Neural cell (in vitro differentiated cells): ENCODE data around the gene RGS12. TPM values are rescaled to one million over a fixed set of nuclear protein-coding genes. Genes with fewer than 3 reads are reported as not detected.

ENCODE experiments used
- H2AFZ ChIP-seq: fragments of 200-600, 300-800 bp; sonication (generic), shearing (Covaris generic); 2 replicates; pipeline ENCODE4 v1.6.0; 2014; ENCODE audit warnings: low read depth, mild to moderate bottlenecking, antibody characterized with exemption, low read length, moderate library complexity
- H3F3A ChIP-seq: fragments of 200-600 bp; shearing (Covaris generic); 2 replicates; pipeline ENCODE4 v1.6.1; 2016; ENCODE audit warnings: mild to moderate bottlenecking, moderate library complexity, mixed read lengths, antibody characterized with exemption, low read length; ENCODE audit not compliant: insufficient read depth, poor library complexity, severe bottlenecking
- H3K27ac ChIP-seq: fragments of 200-600, 300-800 bp; sonication (generic), shearing (Covaris generic); 2 replicates; pipeline ENCODE4 v1.5.1; 2014; ENCODE audit warnings: mild to moderate bottlenecking, low read length, moderate library complexity
- H3K27me3 ChIP-seq: fragments of 300-800, 200-600 bp; sonication (generic), shearing (Covaris generic); 2 replicates; pipeline ENCODE4 v1.6.0; 2014; ENCODE audit warnings: mild to moderate bottlenecking, low read depth, low read length, moderate library complexity; ENCODE audit not compliant: insufficient read depth
- H3K36me3 ChIP-seq: fragments of 300-800, 200-600 bp; sonication (generic), shearing (Covaris generic); 2 replicates; pipeline ENCODE4 v1.5.1; 2014; ENCODE audit warnings: mild to moderate bottlenecking, antibody characterized with exemption, low read length, moderate library complexity; ENCODE audit not compliant: insufficient read depth
- H3K4me2 ChIP-seq: fragments of 300-800, 200-600 bp; sonication (generic), shearing (Covaris generic); 2 replicates; pipeline ENCODE4 v1.6.0; 2014; ENCODE audit warnings: mild to moderate bottlenecking, low read length
- H3K4me3 ChIP-seq: fragments of 300-800, 200-600 bp; sonication (generic), shearing (Covaris generic); 2 replicates; pipeline ENCODE4 v1.5.1; 2014; ENCODE audit warnings: mild to moderate bottlenecking, low read length, moderate library complexity
- H3K79me2 ChIP-seq: fragments of 200-600 bp; shearing (Covaris generic); replicated peaks from 2 replicates; pipeline ENCODE4 v1.6.0; 2014; ENCODE audit warnings: mild to moderate bottlenecking, low read length, moderate library complexity; ENCODE audit not compliant: insufficient read depth
- H3K9ac ChIP-seq: fragments of 300-800, 200-600 bp; sonication (generic), shearing (Covaris generic); 2 replicates; pipeline ENCODE4 v1.6.1; 2016; ENCODE audit warnings: mild to moderate bottlenecking, low read length, mixed read lengths
- H3K9me2 ChIP-seq: fragments of 200-600 bp; shearing (Covaris generic); 2 replicates; pipeline ENCODE4 v1.6.1; 2016; ENCODE audit warnings: mild to moderate bottlenecking, low read length, mixed read lengths; ENCODE audit not compliant: insufficient read depth
- H3K9me3 ChIP-seq: fragments of 200-600, 300-800 bp; sonication (generic), shearing (Covaris generic); 2 replicates; pipeline ENCODE4 v1.6.1; 2016; ENCODE audit warnings: mild to moderate bottlenecking, mixed run types, low read length, moderate library complexity, mixed read lengths
- H4K20me1 ChIP-seq: fragments of 200-600 bp; shearing (Covaris generic); 2 replicates; pipeline ENCODE4 v1.6.1; 2016; ENCODE audit warnings: mild to moderate bottlenecking, mixed run types; ENCODE audit not compliant: insufficient read depth
- EP300 ChIP-seq: fragments of 450-650 bp; conservative IDR thresholded peaks from 2 replicates; pipeline ENCODE4 v1.6.1; 2014; ENCODE audit warnings: antibody characterized with exemption, mild to moderate bottlenecking, moderate library complexity; ENCODE audit not compliant: poor library complexity, severe bottlenecking
- EZH2 ChIP-seq: fragments of 200-600, 300-800 bp; shearing (Covaris generic), sonication (generic); IDR thresholded peaks from 2 replicates; pipeline ENCODE4 v1.6.1; 2014; ENCODE audit warnings: antibody characterized with exemption, low read length, borderline replicate concordance, mild to moderate bottlenecking; ENCODE audit not compliant: insufficient read depth, poor library complexity, severe bottlenecking
- MXI1 ChIP-seq: fragments of 450-650 bp; conservative IDR thresholded peaks from 2 replicates; pipeline ENCODE4 v1.6.1; 2014; ENCODE audit warnings: antibody characterized with exemption, mild to moderate bottlenecking; ENCODE audit not compliant: poor library complexity, severe bottlenecking
- POLR2AphosphoS5 ChIP-seq: IDR thresholded peaks from 2 replicates; pipeline ENCODE4 v1.6.1; 2012
- RAD21 ChIP-seq: fragments of 450-650 bp; conservative IDR thresholded peaks from 2 replicates; pipeline ENCODE4 v1.6.1; 2014; ENCODE audit warnings: antibody characterized with exemption, mild to moderate bottlenecking, moderate library complexity
- SMC3 ChIP-seq: fragments of 450-650 bp; conservative IDR thresholded peaks from 2 replicates; pipeline ENCODE4 v1.6.1; 2014; ENCODE audit warnings: antibody characterized with exemption, mild to moderate bottlenecking, moderate library complexity; ENCODE audit not compliant: poor library complexity
- TAF1 ChIP-seq: IDR thresholded peaks from 2 replicates; pipeline ENCODE4 v1.6.1; 2012; ENCODE audit warnings: low read depth
- polyA plus RNA-seq: library from polyadenylated mRNA; depleted of rRNA; stranded (reverse); fragments of >200 nt; gene quantifications from 2 replicates; pipeline ENCODE4 v1.2.3, GENCODE V29; 2014
- TF ChIP-seq, protein P1 (sequence below): fragments of 450-650 bp; IDR thresholded peaks from 2 replicates; pipeline ENCODE4 v1.5.1; 2014; ENCODE audit warnings: antibody characterized with exemption, mild to moderate bottlenecking, moderate library complexity; ENCODE audit not compliant: poor library complexity, severe bottlenecking
- TF ChIP-seq, protein P2 (sequence below): IDR thresholded peaks from 2 replicates; pipeline ENCODE4 v1.6.1; 2012; ENCODE audit warnings: borderline replicate concordance

RGS12 gene
- polyA plus RNA-seq, 1 donor from 2014 or later: 66.4 TPM

DNA sequence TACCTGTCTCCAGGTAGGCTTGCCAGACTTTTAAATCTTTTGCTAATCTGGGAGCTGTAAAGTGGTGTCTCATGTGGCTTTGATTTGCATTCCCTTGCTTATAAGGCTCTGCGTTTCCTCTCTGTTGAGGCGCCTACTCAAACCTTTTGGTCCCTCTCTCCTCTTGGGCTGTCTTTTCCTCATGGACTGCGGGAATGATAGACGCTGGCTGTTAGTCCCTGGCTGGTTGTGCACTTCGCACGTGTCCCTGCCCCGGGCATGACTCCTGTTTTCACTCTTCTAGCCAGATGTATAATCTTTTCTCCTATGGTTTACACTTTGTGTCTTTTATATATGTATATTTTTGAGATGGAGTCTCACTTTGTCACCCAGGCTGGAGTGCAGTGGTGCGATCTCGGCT is 39.7 kb downstream of the RGS12 start:
- H3F3A ChIP-seq: no peaks in the 10 kb centered on the region
- peaks cover 30% of the 10 kb centered on the region for H3K79me2 ChIP-seq
- TF ChIP-seq RAD21 (no peak), EZH2 (no peak), MXI1 (no peak), TAF1 (no peak), EP300 (no peak), POLR2AphosphoS5 (no peak), SMC3 (no peak)
- TF ChIP-seq, protein P1, sequence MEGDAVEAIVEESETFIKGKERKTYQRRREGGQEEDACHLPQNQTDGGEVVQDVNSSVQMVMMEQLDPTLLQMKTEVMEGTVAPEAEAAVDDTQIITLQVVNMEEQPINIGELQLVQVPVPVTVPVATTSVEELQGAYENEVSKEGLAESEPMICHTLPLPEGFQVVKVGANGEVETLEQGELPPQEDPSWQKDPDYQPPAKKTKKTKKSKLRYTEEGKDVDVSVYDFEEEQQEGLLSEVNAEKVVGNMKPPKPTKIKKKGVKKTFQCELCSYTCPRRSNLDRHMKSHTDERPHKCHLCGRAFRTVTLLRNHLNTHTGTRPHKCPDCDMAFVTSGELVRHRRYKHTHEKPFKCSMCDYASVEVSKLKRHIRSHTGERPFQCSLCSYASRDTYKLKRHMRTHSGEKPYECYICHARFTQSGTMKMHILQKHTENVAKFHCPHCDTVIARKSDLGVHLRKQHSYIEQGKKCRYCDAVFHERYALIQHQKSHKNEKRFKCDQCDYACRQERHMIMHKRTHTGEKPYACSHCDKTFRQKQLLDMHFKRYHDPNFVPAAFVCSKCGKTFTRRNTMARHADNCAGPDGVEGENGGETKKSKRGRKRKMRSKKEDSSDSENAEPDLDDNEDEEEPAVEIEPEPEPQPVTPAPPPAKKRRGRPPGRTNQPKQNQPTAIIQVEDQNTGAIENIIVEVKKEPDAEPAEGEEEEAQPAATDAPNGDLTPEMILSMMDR: no peak

DNA sequence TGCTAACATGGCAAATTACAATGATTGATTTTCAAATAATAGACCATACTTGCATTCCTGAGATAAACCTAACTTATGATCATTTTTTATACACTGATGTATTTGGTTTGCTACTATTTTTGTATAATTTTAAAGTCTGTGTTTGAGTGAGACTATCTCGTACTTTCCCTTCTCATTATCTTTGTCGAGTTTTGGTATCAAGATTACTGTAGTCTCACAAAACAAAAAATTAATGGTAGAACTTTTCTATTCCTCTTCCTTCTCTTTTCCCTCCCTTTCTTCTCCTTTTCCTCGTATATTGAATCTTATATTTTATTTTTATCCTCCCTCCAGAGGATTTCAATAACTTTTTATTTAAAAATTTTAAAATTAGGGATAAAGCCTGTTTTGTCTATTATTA is 41.5 kb downstream of the RGS12 start:
- H3K9ac ChIP-seq: no peak overlapping the region
- H3K4me3 ChIP-seq: no peak overlapping the region
- no peaks in the 10 kb centered on the region for H3K36me3 ChIP-seq
- H3K27me3 ChIP-seq: no peaks in the 10 kb centered on the region
- H2AFZ ChIP-seq: no peak overlapping the region
- no peaks in the 10 kb centered on the region for H4K20me1 ChIP-seq
- no peak overlapping the region for H3K4me2 ChIP-seq
- no peak for TF ChIP-seq TAF1
- TF ChIP-seq EZH2: no peak
- TF ChIP-seq, protein P1: no peak
- TF ChIP-seq POLR2AphosphoS5: no peak
- no peak for TF ChIP-seq EP300
- TF ChIP-seq SMC3: no peak
- no peak for TF ChIP-seq MXI1
- TF ChIP-seq, protein P2, sequence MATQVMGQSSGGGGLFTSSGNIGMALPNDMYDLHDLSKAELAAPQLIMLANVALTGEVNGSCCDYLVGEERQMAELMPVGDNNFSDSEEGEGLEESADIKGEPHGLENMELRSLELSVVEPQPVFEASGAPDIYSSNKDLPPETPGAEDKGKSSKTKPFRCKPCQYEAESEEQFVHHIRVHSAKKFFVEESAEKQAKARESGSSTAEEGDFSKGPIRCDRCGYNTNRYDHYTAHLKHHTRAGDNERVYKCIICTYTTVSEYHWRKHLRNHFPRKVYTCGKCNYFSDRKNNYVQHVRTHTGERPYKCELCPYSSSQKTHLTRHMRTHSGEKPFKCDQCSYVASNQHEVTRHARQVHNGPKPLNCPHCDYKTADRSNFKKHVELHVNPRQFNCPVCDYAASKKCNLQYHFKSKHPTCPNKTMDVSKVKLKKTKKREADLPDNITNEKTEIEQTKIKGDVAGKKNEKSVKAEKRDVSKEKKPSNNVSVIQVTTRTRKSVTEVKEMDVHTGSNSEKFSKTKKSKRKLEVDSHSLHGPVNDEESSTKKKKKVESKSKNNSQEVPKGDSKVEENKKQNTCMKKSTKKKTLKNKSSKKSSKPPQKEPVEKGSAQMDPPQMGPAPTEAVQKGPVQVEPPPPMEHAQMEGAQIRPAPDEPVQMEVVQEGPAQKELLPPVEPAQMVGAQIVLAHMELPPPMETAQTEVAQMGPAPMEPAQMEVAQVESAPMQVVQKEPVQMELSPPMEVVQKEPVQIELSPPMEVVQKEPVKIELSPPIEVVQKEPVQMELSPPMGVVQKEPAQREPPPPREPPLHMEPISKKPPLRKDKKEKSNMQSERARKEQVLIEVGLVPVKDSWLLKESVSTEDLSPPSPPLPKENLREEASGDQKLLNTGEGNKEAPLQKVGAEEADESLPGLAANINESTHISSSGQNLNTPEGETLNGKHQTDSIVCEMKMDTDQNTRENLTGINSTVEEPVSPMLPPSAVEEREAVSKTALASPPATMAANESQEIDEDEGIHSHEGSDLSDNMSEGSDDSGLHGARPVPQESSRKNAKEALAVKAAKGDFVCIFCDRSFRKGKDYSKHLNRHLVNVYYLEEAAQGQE: no peak
- H3K9me3 ChIP-seq: no peaks in the 10 kb centered on the region
- no peak overlapping the region for H3K27ac ChIP-seq
- no peaks in the 10 kb centered on the region for H3F3A ChIP-seq
- no peaks in the 10 kb centered on the region for H3K9me2 ChIP-seq
- peaks cover 30% of the 10 kb centered on the region for H3K79me2 ChIP-seq

More for the DNA sequence above, 39.7 kb downstream of the RGS12 start:
- no peak overlapping the region for H3K27ac ChIP-seq
- H3K9me2 ChIP-seq: no peaks in the 10 kb centered on the region
- H3K9me3 ChIP-seq: no peaks in the 10 kb centered on the region
- H3K4me2 ChIP-seq: no peak overlapping the region
- no peaks in the 10 kb centered on the region for H3K27me3 ChIP-seq
- no peak overlapping the region for H2AFZ ChIP-seq
- H3K36me3 ChIP-seq: peaks cover 3% of the 10 kb centered on the region
- no peak overlapping the region for H3K4me3 ChIP-seq
- no peak overlapping the region for H3K9ac ChIP-seq
- no peaks in the 10 kb centered on the region for H4K20me1 ChIP-seq
